ENCODE data around the gene KCNK4. TPM values are rescaled to one million over a fixed set of nuclear protein-coding genes. Genes with fewer than 3 reads are reported as not detected.

The KCNK4 gene
- polyA plus RNA-seq, 1 donor from 2014 or later, result 1.0 TPM

- no peaks in the 10 kb centered on the region for H3K27me3 ChIP-seq (ENCODE audit: insufficient read depth, low read depth, low read length)
- no peak within 1 kb of the TSS for H3K4me2 ChIP-seq (ENCODE audit: low read length)
- H3K79me2 ChIP-seq (replicated peaks; ENCODE audit: insufficient read depth, low read length), result no peaks in the 10 kb centered on the region
- no peaks in the 10 kb centered on the region for H3F3A ChIP-seq (ENCODE audit: insufficient read depth, low read length, poor library complexity, severe bottlenecking)
- H4K20me1 ChIP-seq (ENCODE audit: insufficient read depth), result no peaks in the 10 kb centered on the region
- no peaks in the 10 kb centered on the region for H3K9me3 ChIP-seq (ENCODE audit: low read length)
- H3K9ac ChIP-seq (ENCODE audit: low read length), result no peak within 1 kb of the TSS
- no peak within 1 kb of the TSS for H3K4me3 ChIP-seq (ENCODE audit: low read length)
- TF ChIP-seq MXI1 (conservative IDR thresholded peaks at IDR 0.05; ENCODE audit: poor library complexity, severe bottlenecking) (no peak), POLR2AphosphoS5 (IDR thresholded peaks at IDR 0.05) (no peak), EP300 (conservative IDR thresholded peaks at IDR 0.05; ENCODE audit: poor library complexity, severe bottlenecking) (no peak)
- no peaks in the 10 kb centered on the region for H3K9me2 ChIP-seq (ENCODE audit: insufficient read depth, low read length)
- no peak within 1 kb of the TSS for H3K27ac ChIP-seq (ENCODE audit: low read length)
- H3K36me3 ChIP-seq (ENCODE audit: insufficient read depth, low read length), result no peaks in the 10 kb centered on the region
- H2AFZ ChIP-seq (ENCODE audit: low read depth, low read length), result no peak within 1 kb of the TSS
Observed at GRCh38 chr11:64339754-64340408, 48.8 kb downstream of the KCNK4 start, which contains the start of gene CCDC88B. CCDC88B (plus strand) TSS chr11:64340204; CDS start chr11:64340267, 63 bp downstream.

- Histone ChIP-seq H3K9me3 (ENCODE audit: low read length) (no peaks in the 10 kb centered on the region), H3K27ac (ENCODE audit: low read length) (no peak overlapping the region), H3K9me2 (ENCODE audit: insufficient read depth, low read length) (no peaks in the 10 kb centered on the region), H3K4me3 (ENCODE audit: low read length) (no peak overlapping the region), H3K9ac (ENCODE audit: low read length) (no peak overlapping the region), H3K36me3 (ENCODE audit: insufficient read depth, low read length) (no peaks in the 10 kb centered on the region), H2AFZ (ENCODE audit: low read depth, low read length) (no peak overlapping the region), H3K4me2 (ENCODE audit: low read length) (no peak overlapping the region), H3K79me2 (replicated peaks; ENCODE audit: insufficient read depth, low read length) (no peaks in the 10 kb centered on the region), H4K20me1 (ENCODE audit: insufficient read depth) (no peaks in the 10 kb centered on the region), H3F3A (ENCODE audit: insufficient read depth, low read length, poor library complexity, severe bottlenecking) (no peaks in the 10 kb centered on the region), H3K27me3 (ENCODE audit: insufficient read depth, low read depth, low read length) (no peaks in the 10 kb centered on the region)
- TF ChIP-seq EZH2 (IDR thresholded peaks at IDR 0.05; ENCODE audit: borderline replicate concordance, insufficient read depth, low read length, poor library complexity, severe bottlenecking), result no peak
- no peak for TF ChIP-seq POLR2AphosphoS5 (IDR thresholded peaks at IDR 0.05)
- no peak for TF ChIP-seq TAF1 (IDR thresholded peaks at IDR 0.05; ENCODE audit: low read depth)
- TF ChIP-seq REST (IDR thresholded peaks at IDR 0.05; ENCODE audit: borderline replicate concordance), result no peak
- TF ChIP-seq SMC3 (conservative IDR thresholded peaks at IDR 0.05; ENCODE audit: poor library complexity), result no peak
- no peak for TF ChIP-seq EP300 (conservative IDR thresholded peaks at IDR 0.05; ENCODE audit: poor library complexity, severe bottlenecking)
- no peak for TF ChIP-seq CTCF (IDR thresholded peaks at IDR 0.05; ENCODE audit: poor library complexity, severe bottlenecking)
- TF ChIP-seq MXI1 (conservative IDR thresholded peaks at IDR 0.05; ENCODE audit: poor library complexity, severe bottlenecking), result no peak
- TF ChIP-seq RAD21 (conservative IDR thresholded peaks at IDR 0.05), result no peak
Observed at GRCh38 chr11:64340671-64341335, 49.7 kb downstream of the KCNK4 start.

Measured in neural cell (in vitro differentiated cells).